Fibroblast of lung (primary cell): ENCODE results near the gene PPP4R4. TPM values are rescaled to one million over a fixed set of nuclear protein-coding genes. Genes with fewer than 3 reads are reported as not detected.
"Not testable (repeated sequence)": the region's sequence is repeated elsewhere in the genome, so short reads cannot be mapped to it uniquely, and the experiment has no call there.

Source experiments
- DNase-seq, 2 donors: peaks; one replicate each; pipeline versions ENCODE4 v3.0.0 to v3.0.0-alpha.2; 2010; ENCODE audit warnings: low read depth in 2 of 2
- H2AFZ ChIP-seq: 2 replicates; pipeline ENCODE4 v1.5.1; 2012; ENCODE audit warnings: low read length, control low read depth, inconsistent platforms
- H3K27ac ChIP-seq: 2 replicates; pipeline ENCODE4 v1.5.1; 2011; ENCODE audit warnings: low read length, control low read depth; ENCODE audit not compliant: insufficient read depth
- H3K27me3 ChIP-seq: 2 replicates; pipeline ENCODE4 v1.5.1; 2011; ENCODE audit warnings: mild to moderate bottlenecking, low read length; ENCODE audit not compliant: control insufficient read depth, insufficient read depth
- H3K36me3 ChIP-seq: 2 replicates; pipeline ENCODE4 v1.5.1; 2011; ENCODE audit warnings: low read length; ENCODE audit not compliant: control insufficient read depth, insufficient read depth
- H3K4me1 ChIP-seq: 2 replicates; pipeline ENCODE4 v1.5.1; 2011; ENCODE audit warnings: low read length; ENCODE audit not compliant: control insufficient read depth, insufficient read depth; ENCODE audit errors: extremely low read depth
- H3K4me2 ChIP-seq: 2 replicates; pipeline ENCODE4 v1.5.1; 2011; ENCODE audit warnings: low read length, control low read depth; ENCODE audit not compliant: insufficient read depth; ENCODE audit errors: extremely low read depth
- H3K4me3 ChIP-seq, 4 experiments: fragments of 200-600 bp in 1 of 4; sonication (generic) in 1 of 4; replicated peaks in 1 of 4; 2 replicates each; pipeline ENCODE4 v1.5.1; 2011 to 2016; ENCODE audit warnings: low read length in 4 of 4, low read depth in 3 of 4, mild to moderate bottlenecking in 3 of 4, control low read depth in 2 of 4, inconsistent platforms in 1 of 4, mixed read lengths in 1 of 4; ENCODE audit not compliant: insufficient read depth in 1 of 4; ENCODE audit errors: control extremely low read depth in 1 of 4
- H3K79me2 ChIP-seq: 2 replicates; pipeline ENCODE4 v1.5.1; 2012; ENCODE audit warnings: mild to moderate bottlenecking, low read length, inconsistent platforms; ENCODE audit not compliant: control insufficient read depth, insufficient read depth
- H3K9ac ChIP-seq: 2 replicates; pipeline ENCODE4 v1.5.1; 2011; ENCODE audit warnings: mild to moderate bottlenecking, low read length, control low read depth; ENCODE audit not compliant: insufficient read depth
- H3K9me3 ChIP-seq: 2 replicates; pipeline ENCODE4 v1.5.1; 2012; ENCODE audit warnings: low read depth, low read length; ENCODE audit not compliant: control insufficient read depth, insufficient read depth
- H4K20me1 ChIP-seq: 2 replicates; pipeline ENCODE4 v1.5.1; 2011; ENCODE audit warnings: low read length; ENCODE audit not compliant: control insufficient read depth, insufficient read depth; ENCODE audit errors: extremely low read depth
- CTCF ChIP-seq, 2 donors: IDR thresholded peaks in 1 of 2; conservative IDR thresholded peaks in 1 of 2; 1 replicate in 1 of 2; 2 replicates in 1 of 2; pipeline ENCODE4 v1.5.1; 2011 to 2012; ENCODE audit warnings: low read length in 2 of 2, control low read depth in 1 of 2, inconsistent platforms in 1 of 2, low read depth in 1 of 2, mild to moderate bottlenecking in 1 of 2
- EZH2 ChIP-seq: IDR thresholded peaks from 2 replicates; pipeline ENCODE4 v1.5.1; 2012; ENCODE audit warnings: low read length, control low read depth, mild to moderate bottlenecking; ENCODE audit errors: missing control alignments
- polyA plus RNA-seq, 2 donors: library from polyadenylated mRNA; depleted of rRNA in 1 of 2; stranded (reverse) in 1 of 2; unstranded in 1 of 2; fragments of >200 nt; gene quantifications; 2 replicates each; pipeline ENCODE4 v1.2.1, GENCODE V29; 2011 to 2012; ENCODE audit warnings: missing spikeins in 1 of 2
- total RNA-seq: library from RNA; depleted of rRNA; stranded (reverse); fragments of >200 nt; gene quantifications from 2 replicates; pipeline ENCODE4 v1.2.1, GENCODE V29; 2014

The PPP4R4 gene
- total and polyA plus RNA-seq, 2 donors (not counting 1 experiment from before 2014, with no cell fraction given) = 0.35 to 0.99 TPM

- no peak overlapping the region for H2AFZ ChIP-seq
- no peak for TF ChIP-seq CTCF (conservative IDR thresholded peaks at IDR 0.05 in 1 of 2, IDR thresholded peaks at IDR 0.05 in 1 of 2; ENCODE audit: low read depth in 1 of 2, low read length in 2 of 2)
- TF ChIP-seq EZH2 = no peak
- H3K4me2 ChIP-seq = no peak overlapping the region
- H3K4me3 ChIP-seq = no peak overlapping the region
- no peak for DNase-seq
- no peaks in the 10 kb centered on the region for H3K36me3 ChIP-seq
- no peaks in the 10 kb centered on the region for H3K9me3 ChIP-seq
- no peaks in the 10 kb centered on the region for H4K20me1 ChIP-seq
- no peak overlapping the region for H3K9ac ChIP-seq
- H3K4me1 ChIP-seq = no peaks in the 10 kb centered on the region
- H3K27me3 ChIP-seq = no peaks in the 10 kb centered on the region
- H3K27ac ChIP-seq = no peak overlapping the region
- H3K79me2 ChIP-seq = no peaks in the 10 kb centered on the region
Observed at GRCh38 chr14:94145902-94146527, 28.1 kb upstream of the PPP4R4 start.

GRCh38 chr14:94152676-94153075 lies 21.4 kb upstream of the PPP4R4 start:
- no peak overlapping the region for H3K27ac ChIP-seq
- no peaks in the 10 kb centered on the region for H3K4me1 ChIP-seq
- no peak overlapping the region for H3K4me2 ChIP-seq
- DNase-seq = no peak
- no peak overlapping the region for H3K4me3 ChIP-seq
- no peaks in the 10 kb centered on the region for H4K20me1 ChIP-seq
- H2AFZ ChIP-seq = no peak overlapping the region
- no peaks in the 10 kb centered on the region for H3K79me2 ChIP-seq
- peaks cover 7% of the 10 kb centered on the region for H3K27me3 ChIP-seq
- no peaks in the 10 kb centered on the region for H3K9me3 ChIP-seq
- TF ChIP-seq EZH2 (no peak), CTCF (conservative IDR thresholded peaks at IDR 0.05 in 1 of 2, IDR thresholded peaks at IDR 0.05 in 1 of 2; ENCODE audit: low read depth in 1 of 2, low read length in 2 of 2) (no peak)
- H3K9ac ChIP-seq = no peak overlapping the region
- no peaks in the 10 kb centered on the region for H3K36me3 ChIP-seq

GRCh38 chr14:94153750-94154342 lies 20.3 kb upstream of the PPP4R4 start:
- no peak for DNase-seq

GRCh38 chr14:94156143-94156542 lies 18.0 kb upstream of the PPP4R4 start:
- not testable (repeated sequence) for H2AFZ ChIP-seq, H3K36me3 ChIP-seq, H3K79me2 ChIP-seq, DNase-seq, H3K4me3 ChIP-seq, H3K27ac ChIP-seq, H4K20me1 ChIP-seq, H3K9me3 ChIP-seq, H3K4me2 ChIP-seq, H3K4me1 ChIP-seq, H3K27me3 ChIP-seq, H3K9ac ChIP-seq

More at GRCh38 chr14:94153750-94154342, 20.3 kb upstream of the PPP4R4 start:
- Histone ChIP-seq H3K4me3 (no peak overlapping the region), H3K4me2 (no peak overlapping the region), H2AFZ (no peak overlapping the region), H4K20me1 (no peaks in the 10 kb centered on the region), H3K36me3 (no peaks in the 10 kb centered on the region), H3K9ac (no peak overlapping the region), H3K27ac (no peak overlapping the region), H3K27me3 (peaks cover 7% of the 10 kb centered on the region), H3K9me3 (no peaks in the 10 kb centered on the region), H3K79me2 (no peaks in the 10 kb centered on the region), H3K4me1 (no peaks in the 10 kb centered on the region)
- TF ChIP-seq EZH2 (no peak), CTCF (conservative IDR thresholded peaks at IDR 0.05 in 1 of 2, IDR thresholded peaks at IDR 0.05 in 1 of 2; ENCODE audit: low read depth in 1 of 2, low read length in 2 of 2) (no peak)
